GM12872 (cell line): ENCODE data around the gene POU2F1.

Experiments
- TF ChIP-seq, protein P1 (sequence below): IDR thresholded peaks from 3 replicates; pipeline ENCODE4 v1.5.1; 2011; ENCODE audit warnings: low read depth, mild to moderate bottlenecking, low read length, moderate library complexity; ENCODE audit not compliant: insufficient read depth

Gene POU2F1

DNA sequence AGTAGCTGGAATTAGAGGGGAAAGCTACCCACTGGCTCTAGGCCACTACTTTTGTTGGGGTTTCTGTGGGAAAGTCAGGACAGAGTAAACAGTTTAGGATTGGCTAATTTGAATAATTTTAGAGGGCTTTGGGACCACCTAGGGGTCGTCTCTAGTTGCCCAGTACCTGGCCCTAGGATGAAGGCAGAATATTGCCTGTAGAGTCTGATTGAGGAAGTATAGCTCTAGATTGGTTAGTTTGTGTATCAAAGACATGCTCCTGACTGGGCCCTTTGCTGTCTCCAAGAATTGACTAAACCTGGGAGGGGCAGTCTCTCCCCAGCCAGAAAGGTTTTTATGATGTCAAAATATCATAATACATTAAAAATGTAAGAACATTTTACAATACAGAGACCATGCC lies 142.0 kb downstream of the POU2F1 start:
- TF ChIP-seq, protein P1, sequence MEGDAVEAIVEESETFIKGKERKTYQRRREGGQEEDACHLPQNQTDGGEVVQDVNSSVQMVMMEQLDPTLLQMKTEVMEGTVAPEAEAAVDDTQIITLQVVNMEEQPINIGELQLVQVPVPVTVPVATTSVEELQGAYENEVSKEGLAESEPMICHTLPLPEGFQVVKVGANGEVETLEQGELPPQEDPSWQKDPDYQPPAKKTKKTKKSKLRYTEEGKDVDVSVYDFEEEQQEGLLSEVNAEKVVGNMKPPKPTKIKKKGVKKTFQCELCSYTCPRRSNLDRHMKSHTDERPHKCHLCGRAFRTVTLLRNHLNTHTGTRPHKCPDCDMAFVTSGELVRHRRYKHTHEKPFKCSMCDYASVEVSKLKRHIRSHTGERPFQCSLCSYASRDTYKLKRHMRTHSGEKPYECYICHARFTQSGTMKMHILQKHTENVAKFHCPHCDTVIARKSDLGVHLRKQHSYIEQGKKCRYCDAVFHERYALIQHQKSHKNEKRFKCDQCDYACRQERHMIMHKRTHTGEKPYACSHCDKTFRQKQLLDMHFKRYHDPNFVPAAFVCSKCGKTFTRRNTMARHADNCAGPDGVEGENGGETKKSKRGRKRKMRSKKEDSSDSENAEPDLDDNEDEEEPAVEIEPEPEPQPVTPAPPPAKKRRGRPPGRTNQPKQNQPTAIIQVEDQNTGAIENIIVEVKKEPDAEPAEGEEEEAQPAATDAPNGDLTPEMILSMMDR = no peak

DNA sequence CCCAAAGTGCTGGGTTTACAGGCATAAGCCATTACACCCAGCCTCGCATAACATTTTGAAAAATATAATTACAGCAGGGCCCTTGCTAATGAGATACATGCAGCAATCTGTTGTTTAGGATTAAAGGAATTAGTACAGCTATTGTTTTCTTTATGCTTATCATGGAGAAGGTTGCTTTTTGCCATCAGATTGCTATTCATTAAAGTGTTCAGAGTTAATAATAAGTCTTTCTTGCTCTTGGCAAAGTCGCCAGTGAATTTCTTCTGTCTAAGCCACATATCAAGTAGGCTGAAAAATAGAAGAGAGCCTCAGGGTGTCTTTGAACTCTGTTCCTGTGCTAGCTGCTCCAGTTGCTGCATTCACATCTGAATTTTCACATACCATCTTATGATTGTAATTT lies 144.1 kb downstream of the POU2F1 start:
- TF ChIP-seq, protein P1 = no peak

DNA sequence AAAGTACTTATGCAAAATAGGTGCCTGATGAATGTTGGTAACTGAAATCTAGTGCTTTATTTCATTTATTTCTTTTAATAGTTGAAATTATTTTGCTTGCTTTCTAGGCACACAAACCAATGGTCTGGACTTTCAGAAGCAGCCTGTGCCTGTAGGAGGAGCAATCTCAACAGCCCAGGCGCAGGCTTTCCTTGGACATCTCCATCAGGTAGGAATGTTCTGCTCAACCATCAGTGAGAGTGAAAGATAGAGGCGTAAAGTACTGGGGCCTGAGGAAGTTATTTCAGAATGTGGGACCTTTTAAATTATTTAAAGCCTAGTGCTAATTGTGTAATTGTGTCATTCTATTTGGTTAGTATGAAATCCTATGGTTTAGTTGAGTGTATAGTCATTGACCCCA lies 144.7 kb downstream of the POU2F1 start:
- TF ChIP-seq, protein P1 = no peak

DNA sequence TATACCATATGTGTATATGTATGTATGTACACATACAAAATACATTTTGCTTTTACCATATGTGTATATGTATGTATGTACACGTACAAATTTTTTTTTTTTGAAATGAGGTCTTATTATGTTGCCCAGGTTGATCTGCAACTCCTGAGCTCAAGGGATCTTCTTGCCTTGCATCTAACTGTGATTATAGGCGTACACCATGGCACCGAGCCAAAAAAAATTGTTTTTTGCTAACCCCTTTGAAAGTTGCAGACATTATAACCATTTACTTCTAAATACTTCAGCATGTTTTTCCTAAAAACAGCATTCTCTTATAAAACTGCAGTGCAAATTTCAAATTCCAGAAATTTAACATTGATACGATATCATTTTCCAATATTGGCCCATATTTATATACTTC lies 147.0 kb downstream of the POU2F1 start:
- TF ChIP-seq, protein P1 = no peak

DNA sequence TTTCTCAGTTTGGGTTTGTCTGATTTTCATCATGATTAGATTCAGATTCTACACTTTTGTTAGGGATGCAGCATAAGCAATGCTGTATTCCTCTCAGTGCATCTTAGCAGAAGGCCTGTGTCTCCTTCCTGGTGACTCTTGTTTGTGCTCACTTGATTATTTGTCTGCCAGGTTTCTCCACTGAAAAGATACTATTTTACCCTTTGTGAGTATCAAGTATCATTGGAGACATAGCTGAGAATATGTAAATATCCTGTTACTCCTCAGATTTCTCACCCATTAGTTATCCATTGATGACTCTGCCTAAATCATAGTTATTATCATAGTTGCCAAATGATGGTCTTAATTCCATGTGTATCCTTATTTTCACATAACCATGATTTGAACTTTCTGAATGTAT lies 148.5 kb downstream of the POU2F1 start:
- TF ChIP-seq, protein P1 = no peak

DNA sequence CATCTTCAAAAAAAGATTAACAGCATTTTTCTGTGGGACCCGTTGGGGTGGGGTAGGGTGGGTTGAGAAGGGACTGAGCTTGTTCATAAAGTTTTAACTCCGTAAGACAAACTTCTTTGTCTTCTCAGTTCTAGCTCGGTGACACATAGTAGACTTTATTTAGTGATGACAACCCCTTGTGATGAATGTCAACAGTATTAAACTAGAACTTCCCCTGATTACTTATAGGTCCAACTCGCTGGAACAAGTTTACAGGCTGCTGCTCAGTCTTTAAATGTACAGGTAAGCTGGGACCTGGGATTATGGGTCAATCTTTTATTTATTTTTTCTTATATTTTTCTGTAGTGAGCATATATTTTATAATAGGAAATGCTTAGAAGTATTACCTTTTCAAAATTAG lies 149.2 kb downstream of the POU2F1 start:
- TF ChIP-seq, protein P1 = no peak

DNA sequence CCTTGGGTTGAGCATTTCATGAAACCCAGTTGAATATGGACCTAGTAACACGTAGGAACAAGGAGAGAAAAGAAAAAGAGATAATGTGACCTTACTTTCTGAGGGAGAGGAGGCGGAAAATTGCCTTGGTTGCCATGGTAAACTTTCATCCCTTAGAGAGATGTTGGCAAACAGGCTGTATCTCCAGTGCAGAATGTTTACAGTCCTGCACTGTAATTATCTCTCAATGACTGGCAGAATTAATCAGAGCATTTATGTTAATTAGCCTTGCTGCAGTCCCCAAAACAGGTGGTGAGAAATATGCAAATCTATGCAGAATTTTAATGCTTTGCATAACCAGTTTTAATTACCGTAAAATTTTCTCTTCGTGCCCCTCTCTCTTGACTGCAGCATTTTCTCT lies 150.3 kb downstream of the POU2F1 start:
- TF ChIP-seq, protein P1 = no peak

DNA sequence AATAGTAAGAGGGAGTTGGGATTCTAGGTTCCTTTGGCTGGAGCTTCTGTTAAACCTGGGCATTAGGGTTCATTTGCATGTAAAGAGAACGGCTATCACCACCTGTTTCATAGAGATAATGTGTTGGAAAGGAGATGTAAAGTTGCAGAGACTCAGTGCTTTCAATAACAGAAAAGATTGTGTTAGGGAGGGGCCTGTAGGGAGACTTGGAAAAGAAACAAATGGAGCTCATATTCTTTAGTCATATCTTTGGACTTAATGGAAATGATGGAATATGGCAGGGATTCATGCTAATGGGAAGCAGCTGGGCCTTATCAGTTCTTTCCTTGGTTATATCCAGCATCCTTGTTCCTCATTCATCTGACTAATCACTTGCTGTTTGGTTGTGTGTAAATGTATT lies 152.7 kb downstream of the POU2F1 start:
- TF ChIP-seq, protein P1 = no peak
